ENCODE results near the gene TLE3. TPM values are rescaled to one million over a fixed set of nuclear protein-coding genes. Genes with fewer than 3 reads are reported as not detected.

Gene TLE3
- total and polyA plus RNA-seq, 2 donors (not counting 1 experiment from before 2014, with no cell fraction given): 14.6 to 16.5 TPM

DNA sequence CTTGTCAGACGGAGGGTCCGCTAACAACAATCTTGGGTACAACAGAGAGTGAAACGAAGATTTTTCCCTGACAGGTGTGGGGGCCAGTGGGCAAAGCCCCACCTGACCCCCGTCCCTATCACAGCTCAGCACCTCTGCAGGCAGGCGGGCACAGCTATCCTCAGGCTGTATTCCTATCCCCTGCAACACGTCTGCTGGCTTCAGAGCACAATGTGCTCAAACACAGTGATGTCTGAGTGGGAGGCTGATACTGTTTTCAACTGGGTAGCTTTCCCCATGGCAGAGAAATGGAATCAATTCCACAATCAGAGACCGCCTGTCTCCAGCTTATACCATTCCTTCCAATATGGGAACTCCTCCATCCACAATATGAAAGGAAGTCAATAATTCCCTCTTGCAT is 28.0 kb downstream of the TLE3 start:
- no peak overlapping the region for H3K4me2 ChIP-seq (ENCODE audit: extremely low read depth, insufficient read depth, low read length)
- H3K79me2 ChIP-seq (ENCODE audit: control insufficient read depth, insufficient read depth, low read length): no peaks in the 10 kb centered on the region

DNA sequence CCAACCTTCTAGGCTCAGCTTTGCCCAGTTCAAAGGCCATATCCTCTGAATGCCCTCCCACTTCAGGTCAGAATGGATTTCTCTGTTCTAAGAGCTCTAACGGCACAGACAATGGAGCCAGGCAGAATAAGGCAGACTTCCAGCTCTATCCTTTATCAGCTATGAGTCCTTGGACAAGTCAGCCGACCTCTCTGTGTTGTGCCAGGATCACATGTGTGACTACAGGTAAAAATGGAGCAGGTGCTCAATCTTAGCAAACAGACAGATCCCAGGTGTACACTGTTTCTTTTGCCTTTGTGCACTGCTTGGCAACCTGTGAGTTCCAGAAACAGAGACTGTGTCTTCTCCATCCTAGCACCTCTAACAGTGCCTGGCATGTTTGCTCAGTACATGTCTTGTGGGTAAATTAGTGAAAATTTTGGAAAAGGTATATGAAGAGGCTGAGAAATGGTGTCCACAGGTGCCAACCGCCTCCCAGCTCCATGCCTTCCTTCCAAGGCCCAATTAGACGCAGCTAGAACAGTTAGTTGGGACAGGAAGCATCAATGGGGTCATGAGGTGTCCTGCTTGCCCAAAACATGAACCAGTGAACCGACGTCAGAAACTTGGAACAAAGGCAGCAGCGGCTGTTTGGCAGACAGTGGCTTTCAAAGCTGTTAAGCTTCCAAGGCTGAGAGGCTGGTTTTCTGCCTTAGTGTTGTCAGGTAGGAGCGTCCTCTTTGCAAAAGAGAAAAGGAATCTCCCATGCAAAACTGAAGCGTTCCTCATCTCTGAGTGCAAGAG is 28.7 kb downstream of the TLE3 start:
- no peaks in the 10 kb centered on the region for H3K27me3 ChIP-seq (ENCODE audit: control insufficient read depth, insufficient read depth, low read length)
- H3K9ac ChIP-seq (ENCODE audit: insufficient read depth, low read length): no peak overlapping the region
- H4K20me1 ChIP-seq (ENCODE audit: control insufficient read depth, extremely low read depth, insufficient read depth, low read length): no peaks in the 10 kb centered on the region
- no peak overlapping the region for H3K4me2 ChIP-seq (ENCODE audit: extremely low read depth, insufficient read depth, low read length)
- peaks cover 11% of the 10 kb centered on the region for H3K4me1 ChIP-seq (ENCODE audit: control insufficient read depth, extremely low read depth, insufficient read depth, low read length)
- DNase-seq (ENCODE audit: low read depth in 2 of 2): no peak
- no peak overlapping the region for H2AFZ ChIP-seq (ENCODE audit: low read length)
- H3K4me3 ChIP-seq (replicated peaks in 1 of 4; ENCODE audit: control extremely low read depth in 1 of 4, insufficient read depth in 1 of 4, low read depth in 3 of 4, low read length in 4 of 4): no peak overlapping the region
- no peak overlapping the region for H3K27ac ChIP-seq (ENCODE audit: insufficient read depth, low read length)
- no peaks in the 10 kb centered on the region for H3K9me3 ChIP-seq (ENCODE audit: control insufficient read depth, insufficient read depth, low read depth, low read length)
- TF ChIP-seq, protein P1, sequence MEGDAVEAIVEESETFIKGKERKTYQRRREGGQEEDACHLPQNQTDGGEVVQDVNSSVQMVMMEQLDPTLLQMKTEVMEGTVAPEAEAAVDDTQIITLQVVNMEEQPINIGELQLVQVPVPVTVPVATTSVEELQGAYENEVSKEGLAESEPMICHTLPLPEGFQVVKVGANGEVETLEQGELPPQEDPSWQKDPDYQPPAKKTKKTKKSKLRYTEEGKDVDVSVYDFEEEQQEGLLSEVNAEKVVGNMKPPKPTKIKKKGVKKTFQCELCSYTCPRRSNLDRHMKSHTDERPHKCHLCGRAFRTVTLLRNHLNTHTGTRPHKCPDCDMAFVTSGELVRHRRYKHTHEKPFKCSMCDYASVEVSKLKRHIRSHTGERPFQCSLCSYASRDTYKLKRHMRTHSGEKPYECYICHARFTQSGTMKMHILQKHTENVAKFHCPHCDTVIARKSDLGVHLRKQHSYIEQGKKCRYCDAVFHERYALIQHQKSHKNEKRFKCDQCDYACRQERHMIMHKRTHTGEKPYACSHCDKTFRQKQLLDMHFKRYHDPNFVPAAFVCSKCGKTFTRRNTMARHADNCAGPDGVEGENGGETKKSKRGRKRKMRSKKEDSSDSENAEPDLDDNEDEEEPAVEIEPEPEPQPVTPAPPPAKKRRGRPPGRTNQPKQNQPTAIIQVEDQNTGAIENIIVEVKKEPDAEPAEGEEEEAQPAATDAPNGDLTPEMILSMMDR (conservative IDR thresholded peaks at IDR 0.05 in 1 of 2, IDR thresholded peaks at IDR 0.05 in 1 of 2; ENCODE audit: low read depth in 1 of 2, low read length in 2 of 2): no peak
- TF ChIP-seq EZH2 (IDR thresholded peaks at IDR 0.05; ENCODE audit: low read length, missing control alignments): no peak
- no peaks in the 10 kb centered on the region for H3K79me2 ChIP-seq (ENCODE audit: control insufficient read depth, insufficient read depth, low read length)
- H3K36me3 ChIP-seq (ENCODE audit: control insufficient read depth, insufficient read depth, low read length): peaks cover 17% of the 10 kb centered on the region

More for the DNA sequence above, 28.0 kb downstream of the TLE3 start:
- peaks cover 25% of the 10 kb centered on the region for H3K36me3 ChIP-seq (ENCODE audit: control insufficient read depth, insufficient read depth, low read length)
- DNase-seq (ENCODE audit: low read depth in 2 of 2): no peak
- H3K4me1 ChIP-seq (ENCODE audit: control insufficient read depth, extremely low read depth, insufficient read depth, low read length): peaks cover 4% of the 10 kb centered on the region
- no peaks in the 10 kb centered on the region for H3K27me3 ChIP-seq (ENCODE audit: control insufficient read depth, insufficient read depth, low read length)
- no peaks in the 10 kb centered on the region for H3K9me3 ChIP-seq (ENCODE audit: control insufficient read depth, insufficient read depth, low read depth, low read length)
- no peak overlapping the region for H3K27ac ChIP-seq (ENCODE audit: insufficient read depth, low read length)
- no peak overlapping the region for H3K4me3 ChIP-seq (replicated peaks in 1 of 4; ENCODE audit: control extremely low read depth in 1 of 4, insufficient read depth in 1 of 4, low read depth in 3 of 4, low read length in 4 of 4)
- no peaks in the 10 kb centered on the region for H4K20me1 ChIP-seq (ENCODE audit: control insufficient read depth, extremely low read depth, insufficient read depth, low read length)
- no peak overlapping the region for H2AFZ ChIP-seq (ENCODE audit: low read length)
- H3K9ac ChIP-seq (ENCODE audit: insufficient read depth, low read length): no peak overlapping the region
- TF ChIP-seq, protein P1 (conservative IDR thresholded peaks at IDR 0.05 in 1 of 2, IDR thresholded peaks at IDR 0.05 in 1 of 2; ENCODE audit: low read depth in 1 of 2, low read length in 2 of 2): no peak
- TF ChIP-seq EZH2 (IDR thresholded peaks at IDR 0.05; ENCODE audit: low read length, missing control alignments): no peak

DNA sequence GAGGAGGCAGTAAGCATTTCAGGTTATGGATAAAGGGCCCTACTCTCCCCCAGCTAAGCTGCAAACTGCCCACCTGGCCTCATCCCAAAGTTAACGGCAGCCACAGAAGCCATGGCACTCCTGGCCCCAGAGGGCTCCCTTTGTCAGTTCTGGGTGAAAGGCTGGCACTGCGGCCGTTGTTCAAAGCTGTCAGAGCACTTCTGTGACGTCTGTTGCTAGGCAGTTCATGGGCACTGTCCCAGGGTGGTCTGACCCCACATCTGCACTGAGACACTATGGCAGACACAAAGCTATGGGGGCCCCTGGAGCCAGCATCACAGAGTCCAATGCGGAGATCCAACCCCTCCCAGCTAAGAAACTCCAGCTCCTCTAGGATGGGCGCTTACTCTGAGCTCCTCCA is 30.0 kb downstream of the TLE3 start:
- no peaks in the 10 kb centered on the region for H3K9me3 ChIP-seq (ENCODE audit: control insufficient read depth, insufficient read depth, low read depth, low read length)
- H3K36me3 ChIP-seq (ENCODE audit: control insufficient read depth, insufficient read depth, low read length): peaks cover 11% of the 10 kb centered on the region
- H3K27ac ChIP-seq (ENCODE audit: insufficient read depth, low read length): no peak overlapping the region
- no peaks in the 10 kb centered on the region for H4K20me1 ChIP-seq (ENCODE audit: control insufficient read depth, extremely low read depth, insufficient read depth, low read length)
- DNase-seq (ENCODE audit: low read depth in 2 of 2): no peak
- H2AFZ ChIP-seq (ENCODE audit: low read length): no peak overlapping the region
- peaks cover 17% of the 10 kb centered on the region for H3K4me1 ChIP-seq (ENCODE audit: control insufficient read depth, extremely low read depth, insufficient read depth, low read length)
- no peak overlapping the region for H3K4me3 ChIP-seq (replicated peaks in 1 of 4; ENCODE audit: control extremely low read depth in 1 of 4, insufficient read depth in 1 of 4, low read depth in 3 of 4, low read length in 4 of 4)
- H3K79me2 ChIP-seq (ENCODE audit: control insufficient read depth, insufficient read depth, low read length): no peaks in the 10 kb centered on the region
- no peak overlapping the region for H3K4me2 ChIP-seq (ENCODE audit: extremely low read depth, insufficient read depth, low read length)
- no peak overlapping the region for H3K9ac ChIP-seq (ENCODE audit: insufficient read depth, low read length)
- TF ChIP-seq EZH2 (IDR thresholded peaks at IDR 0.05; ENCODE audit: low read length, missing control alignments): no peak
- TF ChIP-seq, protein P1 (conservative IDR thresholded peaks at IDR 0.05 in 1 of 2, IDR thresholded peaks at IDR 0.05 in 1 of 2; ENCODE audit: low read depth in 1 of 2, low read length in 2 of 2): no peak
- no peaks in the 10 kb centered on the region for H3K27me3 ChIP-seq (ENCODE audit: control insufficient read depth, insufficient read depth, low read length)

Measured in fibroblast of lung (primary cell).